K562 (cell line): ENCODE results near the gene GSTO2. TPM values are rescaled to one million over a fixed set of nuclear protein-coding genes. Genes with fewer than 3 reads are reported as not detected.

Experiments used
- ATAC-seq: fragments of 200-7000 bp; cut with Tn5 transposase; 3 replicates; pipeline ENCODE4 v1.9.1; 2020; ENCODE audit warnings: moderate library complexity
- BruUV-seq: library from RNA; stranded (reverse); fragments of 400-500 nt; replicated peaks from 2 replicates; lab custom pipeline; 2021; lab: Mats Ljungman, UMichigan
- CTCF ChIA-PET: fragments of 300-600 bp; formaldehyde crosslinking; extraction: SDS; loops from one replicate; lab custom pipeline; 2021; ENCODE audit warnings: low intra/inter-chr PET ratio; lab: Yijun Ruan, JAX
- POLR2A ChIA-PET: fragments of 300-600, 350-650 bp; sonication (Branson Sonifier 250); formaldehyde crosslinking; extraction: SDS; loops from one replicate; lab custom pipeline; 2021; ENCODE audit warnings: antibody characterized with exemption, inconsistent platforms; lab: Yijun Ruan, JAX
- DNase-seq, 4 experiments: peaks; one replicate each; pipeline versions ENCODE4 v3.0.0 to v3.0.0-alpha.2; 2011 to 2018; ENCODE audit warnings: low spot score in 3 of 4, mixed read lengths in 3 of 4; ENCODE audit errors: extremely low read depth in 1 of 4
- FAIRE-seq: peaks from 2 replicates; lab custom pipeline; 2011; peaks lifted over from hg19 to GRCh38; lab: Jason Lieb, UNC
- H2AFZ ChIP-seq: 2 replicates; pipeline ENCODE4 v1.6.0; 2011; ENCODE audit warnings: low read depth, low read length, control low read depth, inconsistent platforms
- H3K27ac ChIP-seq: fragments of 200-600 bp; 3 replicates; pipeline ENCODE4 v1.8.0; 2011; ENCODE audit warnings: low read depth, mild to moderate bottlenecking, control low read depth, inconsistent platforms, low read length, moderate library complexity, mixed read lengths; ENCODE audit errors: extremely low read depth
- H3K27me3 ChIP-seq, 2 experiments: fragments of 300-600 bp in 1 of 2; 2 replicates in 1 of 2; 3 replicates in 1 of 2; pipeline versions ENCODE4 v1.6.0 to v1.8.0; 2011; ENCODE audit warnings: inconsistent platforms in 2 of 2, low read length in 2 of 2, mild to moderate bottlenecking in 1 of 2, mixed read lengths in 1 of 2, moderate library complexity in 1 of 2; ENCODE audit not compliant: control insufficient read depth in 2 of 2, insufficient read depth in 2 of 2
- H3K36me3 ChIP-seq: fragments of 300-600 bp; 3 replicates; pipeline ENCODE4 v1.8.0; 2011; ENCODE audit warnings: mild to moderate bottlenecking, low read length, inconsistent platforms; ENCODE audit not compliant: control insufficient read depth, insufficient read depth
- H3K4me1 ChIP-seq, 2 experiments: fragments of 200-600 bp in 1 of 2; replicated peaks in 1 of 2; 2 replicates in 1 of 2; 3 replicates in 1 of 2; pipeline versions ENCODE4 v1.5.1 to v1.8.0; 2011; ENCODE audit warnings: inconsistent platforms in 2 of 2, low read length in 2 of 2, mild to moderate bottlenecking in 1 of 2, mixed read lengths in 1 of 2, moderate library complexity in 1 of 2; ENCODE audit not compliant: control insufficient read depth in 2 of 2, insufficient read depth in 2 of 2
- H3K4me2 ChIP-seq: 2 replicates; pipeline ENCODE4 v1.6.1; 2011; ENCODE audit warnings: low read length, control low read depth, inconsistent platforms, mixed read lengths; ENCODE audit not compliant: insufficient read depth
- H3K4me3 ChIP-seq: fragments of 200-600 bp; sonication (generic), shearing (Covaris generic); 2 replicates; pipeline ENCODE4 v1.5.1; 2016; ENCODE audit warnings: control low read depth, inconsistent platforms
- H3K79me2 ChIP-seq: fragments of 200-600 bp; 3 replicates; pipeline ENCODE4 v1.8.0; 2011; ENCODE audit warnings: low read length, inconsistent platforms; ENCODE audit not compliant: control insufficient read depth, insufficient read depth
- H3K9ac ChIP-seq, 2 experiments: 2 replicates each; pipeline versions ENCODE4 v1.6.0 to v1.6.1; 2011; ENCODE audit warnings: low read depth in 2 of 2, low read length in 2 of 2, control low read depth in 1 of 2, inconsistent platforms in 1 of 2, mild to moderate bottlenecking in 1 of 2, mixed read lengths in 1 of 2; ENCODE audit not compliant: insufficient read depth in 1 of 2
- H3K9me1 ChIP-seq: one replicate; pipeline ENCODE4 v1.6.0; 2011; ENCODE audit warnings: inconsistent platforms, mild to moderate bottlenecking, low read length, moderate library complexity; ENCODE audit not compliant: control insufficient read depth, insufficient read depth
- H3K9me3 ChIP-seq: replicated peaks from 2 replicates; pipeline ENCODE4 v1.5.1; 2011; ENCODE audit warnings: low read depth, low read length, inconsistent platforms; ENCODE audit not compliant: control insufficient read depth, insufficient read depth
- H4K20me1 ChIP-seq: replicated peaks from 2 replicates; pipeline ENCODE4 v1.6.1; 2011; ENCODE audit warnings: low read length, inconsistent platforms, mixed read lengths; ENCODE audit not compliant: control insufficient read depth, insufficient read depth
- ARNT ChIP-seq, 2 experiments: fragments of 450-650 bp; IDR thresholded peaks; 2 replicates each; pipeline ENCODE4 v1.6.1; 2016; ENCODE audit warnings: mild to moderate bottlenecking in 1 of 2
- ELF4 ChIP-seq: fragments of 450-650 bp; formaldehyde crosslinking; IDR thresholded peaks from 2 replicates; pipeline ENCODE4 v1.4.0; 2022; ENCODE audit warnings: missing genetic modification characterization
- FOSL1 ChIP-seq: fragments of 200-800 bp; sonication (Bioruptor generic); conservative IDR thresholded peaks from 2 replicates; pipeline ENCODE4 v1.6.1; 2016; ENCODE audit warnings: missing genetic modification characterization, missing compliant biosample characterization
- FOXJ3 ChIP-seq: sonication (generic); formaldehyde crosslinking; IDR thresholded peaks from 2 replicates; pipeline ENCODE4 v1.4.0; 2020; ENCODE audit warnings: mild to moderate bottlenecking, missing genetic modification reagents
- GATAD2B ChIP-seq: fragments of 450-650 bp; IDR thresholded peaks from 2 replicates; pipeline ENCODE4 v1.6.1; 2017; ENCODE audit warnings: mild to moderate bottlenecking, borderline replicate concordance
- IRF2 ChIP-seq: sonication (generic); formaldehyde crosslinking; IDR thresholded peaks from 2 replicates; pipeline ENCODE4 v1.8.1; 2022; ENCODE audit warnings: mild to moderate bottlenecking, missing genetic modification reagents
- JUND ChIP-seq, 2 experiments: IDR thresholded peaks; 2 replicates in 1 of 2; 3 replicates in 1 of 2; pipeline ENCODE4 v1.6.1; 2011; ENCODE audit warnings: borderline replicate concordance in 2 of 2, low read depth in 2 of 2, low read length in 2 of 2, improper control_type of control experiment in 1 of 2, missing biosample characterization in 1 of 2, missing genetic modification characterization in 1 of 2, missing genetic modification reagents in 1 of 2
- MAFG ChIP-seq: fragments of 450-650 bp; conservative IDR thresholded peaks from 2 replicates; pipeline ENCODE4 v1.6.1; 2016; ENCODE audit warnings: missing genetic modification characterization, missing compliant biosample characterization
- NONO ChIP-seq, 2 experiments: fragments of 200-400 bp in 1 of 2; fragments of 450-650 bp in 1 of 2; formaldehyde crosslinking in 1 of 2; IDR thresholded peaks; 2 replicates each; pipeline ENCODE4 v1.6.1; 2017; ENCODE audit warnings: low read depth in 2 of 2, mild to moderate bottlenecking in 2 of 2, moderate library complexity in 2 of 2, low read length in 1 of 2
- NR2C1 ChIP-seq, 2 experiments: fragments of 450-650 bp; IDR thresholded peaks; 2 replicates each; pipeline ENCODE4 v1.6.1; 2017; ENCODE audit warnings: mild to moderate bottlenecking in 2 of 2, antibody characterized with exemption in 1 of 2, inconsistent platforms in 1 of 2, missing compliant biosample characterization in 1 of 2, missing genetic modification characterization in 1 of 2
- POLR2A ChIP-seq: fragments of 450-650 bp; conservative IDR thresholded peaks from 2 replicates; pipeline ENCODE4 v1.6.1; 2016
- POLR2AphosphoS2 ChIP-seq: IDR thresholded peaks from 2 replicates; pipeline ENCODE4 v1.6.1; 2012; ENCODE audit warnings: low read length, improper control_type of control experiment
- POLR2AphosphoS5 ChIP-seq: IDR thresholded peaks from 2 replicates; pipeline ENCODE4 v1.6.1; 2011; ENCODE audit warnings: mild to moderate bottlenecking, low read depth, low read length, moderate library complexity; ENCODE audit not compliant: control insufficient read depth, insufficient read depth
- POLR2G ChIP-seq: fragments of 200-400 bp; formaldehyde crosslinking; IDR thresholded peaks from 2 replicates; pipeline ENCODE4 v1.6.1; 2017; ENCODE audit warnings: low read depth, mild to moderate bottlenecking, antibody characterized with exemption, low read length, moderate library complexity
- TCF3 ChIP-seq: sonication (generic); formaldehyde crosslinking; IDR thresholded peaks from 2 replicates; pipeline ENCODE4 v1.4.0; 2020; ENCODE audit warnings: mild to moderate bottlenecking, missing genetic modification reagents
- U2AF1 ChIP-seq: fragments of 200-400 bp; formaldehyde crosslinking; optimal IDR thresholded peaks from 2 replicates; pipeline ENCODE3; 2017; ENCODE audit warnings: mild to moderate bottlenecking, low read depth, low read length, moderate library complexity
- WHSC1 ChIP-seq: IDR thresholded peaks from one replicate; pipeline ENCODE4 v1.6.1; 2012; ENCODE audit warnings: low read length, control low read depth, inconsistent platforms
- XRCC4 ChIP-seq: IDR thresholded peaks from one replicate; pipeline ENCODE4 v1.6.1; 2011; ENCODE audit not compliant: insufficient read depth, insufficient read length; ENCODE audit errors: extremely low read depth
- ZEB2 ChIP-seq: fragments of 450-650 bp; IDR thresholded peaks from 2 replicates; pipeline ENCODE4 v1.6.1; 2016
- ZFP36 ChIP-seq: fragments of 150-350 bp; IDR thresholded peaks from 2 replicates; pipeline ENCODE4 v1.6.1; 2018; ENCODE audit warnings: low read length, low read depth; ENCODE audit not compliant: partially characterized antibody
- ZNF316 ChIP-seq: fragments of 450-650 bp; IDR thresholded peaks from 2 replicates; pipeline ENCODE4 v1.6.1; 2016
- ZSCAN32 ChIP-seq: fragments of 450-650 bp; formaldehyde crosslinking; IDR thresholded peaks from 2 replicates; pipeline ENCODE4 v1.4.0; 2020; ENCODE audit warnings: mild to moderate bottlenecking, moderate library complexity
- WGBS: fragments of 100-300 bp; shearing (Covaris generic); methylation state at CpG from one replicate; pipeline ENCODE4 v1.1.6; 2016; ENCODE audit warnings: low coverage, mixed read lengths; ENCODE audit not compliant: insufficient coverage; ENCODE audit errors: missing lambda C conversion rate; 5-methylcytosine and 5-hydroxymethylcytosine counted together
- in situ Hi-C: fragments of 300-500 bp; cut with MboI; formaldehyde crosslinking; loops from 4 replicates; pipeline ENCODE4 v1.15.0; 2018; ENCODE audit warnings: inconsistent platforms, mixed read lengths
- intact Hi-C: fragments of 100-400 bp; cut with micrococcal nuclease; formaldehyde crosslinking; loops from 2 replicates; pipeline ENCODE4 v1.14.2; 2022
- polyA plus RNA-seq, 8 experiments: library from polyadenylated mRNA; depleted of rRNA in 4 of 8; stranded (reverse) in 5 of 8; unstranded in 3 of 8; fragments of >200 nt; fragmentation: Nextera tagmentation in 2 of 8; fragmentation: Illumina TruSeq in 1 of 8; extraction: Ambion mirVana in 2 of 8; extraction: Trizol in 1 of 8; gene quantifications; 2 replicates each; pipeline versions ENCODE4 v1.2.1 to v1.2.3, GENCODE V29; 2011 to 2014; ENCODE audit warnings: inconsistent platforms in 1 of 8, missing spikeins in 1 of 8
- total RNA-seq, 7 experiments: library from RNA; depleted of rRNA in 6 of 7; stranded (reverse); fragments of >200 nt in 6 of 7; fragmentation: Illumina TruSeq in 2 of 7; extraction: Trizol in 2 of 7; gene quantifications; 2 replicates each; pipeline versions ENCODE4 v1.2.1 to v1.2.3, GENCODE V29; 2011 to 2021; ENCODE audit warnings: low replicate concordance in 1 of 7
- TF ChIP-seq, protein P1 (sequence below): fragments of 450-650 bp; formaldehyde crosslinking; IDR thresholded peaks from 2 replicates; pipeline ENCODE4 v1.4.0; 2020; ENCODE audit warnings: mild to moderate bottlenecking

The GSTO2 gene
- total and polyA plus RNA-seq, 9 of the 15 experiments (the other 6 are each of a cell fraction or from before 2014, with no cell fraction given) = 0.18 to 1.8 (median 0.90) TPM

DNA sequence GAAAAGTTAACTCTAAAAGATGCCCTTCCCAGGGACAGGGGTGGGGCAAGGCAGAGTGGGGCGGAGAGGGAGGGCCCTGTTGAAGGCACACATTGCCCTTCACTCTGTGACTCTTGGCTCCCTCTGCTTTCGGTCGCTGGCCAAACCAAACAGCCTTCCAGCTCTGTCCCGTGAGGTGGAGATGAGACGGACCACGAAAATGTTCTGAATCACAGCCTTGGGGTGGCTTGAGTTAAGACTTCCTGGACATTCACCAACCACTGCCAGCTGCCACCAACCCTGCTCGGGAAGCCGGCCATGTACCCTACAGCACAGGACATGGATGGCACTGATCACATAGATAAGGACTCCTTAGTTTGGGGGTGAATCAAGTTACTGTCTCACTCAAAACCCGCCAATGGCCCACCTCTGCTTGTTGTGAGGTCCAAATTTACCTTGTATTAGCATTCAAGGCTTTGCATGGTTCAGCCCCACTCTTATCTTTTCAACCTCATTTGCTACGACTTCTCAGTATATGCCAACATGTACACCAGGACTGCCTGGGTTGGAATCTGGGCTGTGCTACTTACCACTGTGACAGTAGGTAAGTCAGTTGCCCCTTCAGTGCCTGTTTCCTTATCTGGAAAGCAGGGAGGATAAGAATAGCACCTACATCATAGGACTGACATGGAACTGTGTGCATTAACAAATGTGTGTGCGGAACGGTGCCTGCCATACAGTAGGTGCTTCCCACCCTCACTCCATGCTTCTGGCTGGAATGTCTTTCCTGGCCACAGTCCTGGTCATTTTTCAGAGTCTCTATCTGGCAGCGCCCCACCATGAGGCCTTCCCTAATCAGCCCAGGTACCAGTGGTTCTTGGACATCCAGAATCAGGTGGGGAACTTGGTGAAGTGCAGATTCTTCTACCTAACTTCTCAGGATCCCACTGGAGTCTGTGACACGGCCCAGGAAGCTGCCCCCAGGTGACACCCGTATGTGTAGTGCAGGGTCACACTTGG is 41.3 kb downstream of the GSTO2 start:
- DNase-seq (no peak), FAIRE-seq (no peak), ATAC-seq (peak; percentile 21)
- no peak overlapping the region for H3K4me3 ChIP-seq
- H3K4me1 ChIP-seq = no peaks in the 10 kb centered on the region; a peak in 3 of 5 replicates
- H3K9me1 ChIP-seq = no peaks in the 10 kb centered on the region
- no peaks in the 10 kb centered on the region for H3K27me3 ChIP-seq
- peaks cover 18% of the 10 kb centered on the region for H4K20me1 ChIP-seq
- 84% methylated on average over 15 of the region's 15 CpGs for WGBS
- ChIA-PET CTCF (interaction anchor here (0.5 kb wide), 1 partner anchor 501 kb away, joined by 3 read pairs; no protein-coding TSS in a partner anchor), POLR2A (interaction anchor here (0.6 to 1.6 kb wide), 5 partner anchors 9 to 313 kb away, joined by 3 to 4 read pairs (median 4); no protein-coding TSS in a partner anchor)
- H3K27ac ChIP-seq = no peak overlapping the region
- H3K79me2 ChIP-seq = peaks cover 33% of the 10 kb centered on the region
- no peaks in the 10 kb centered on the region for H3K9me3 ChIP-seq
- H2AFZ ChIP-seq = no peak overlapping the region
- H3K9ac ChIP-seq = no peak overlapping the region
- H3K36me3 ChIP-seq = peaks cover 57% of the 10 kb centered on the region; the same call in 2 of the 3 replicates
- intact Hi-C loops = no loop called here
- no peak overlapping the region for H3K4me2 ChIP-seq
- BruUV-seq = no TSS peak
- in situ Hi-C loops = loop anchor here (5.0 kb wide), 1 partner anchor 37 kb away; no protein-coding TSS in a partner anchor
- TF ChIP-seq TCF3 (CRISPR knock-in tag) = no peak
- no peak for TF ChIP-seq U2AF1
- no peak for TF ChIP-seq FOSL1 (tag)
- TF ChIP-seq POLR2G = 0 out of 2 replicates have a peak, but pooled peaks have one; percentile 36
- no peak for TF ChIP-seq GATAD2B
- TF ChIP-seq ARNT (IDR thresholded peaks at IDR 0.05) = no peak
- no peak for TF ChIP-seq WHSC1
- TF ChIP-seq FOXJ3 = no peak
- TF ChIP-seq POLR2AphosphoS5 = 0 out of 2 replicates have a peak, but pooled peaks have one; percentile 25
- no peak for TF ChIP-seq XRCC4
- no peak for TF ChIP-seq ZEB2
- no peak for TF ChIP-seq ZSCAN32 (CRISPR knock-in tag)
- no peak for TF ChIP-seq NONO (IDR thresholded peaks at IDR 0.05; ENCODE audit: low read depth in 2 of 2, low read length in 1 of 2)
- TF ChIP-seq ZNF316 = no peak
- TF ChIP-seq JUND (IDR thresholded peaks at IDR 0.05; ENCODE audit: borderline replicate concordance, low read depth, low read length) = no peak
- TF ChIP-seq JUND (tag; IDR thresholded peaks at IDR 0.05; ENCODE audit: borderline replicate concordance, low read depth, low read length) = no peak
- peak; percentile 58; the same call in 1 of the 2 replicates for TF ChIP-seq POLR2A
- no peak for TF ChIP-seq MAFG
- TF ChIP-seq, protein P1, sequence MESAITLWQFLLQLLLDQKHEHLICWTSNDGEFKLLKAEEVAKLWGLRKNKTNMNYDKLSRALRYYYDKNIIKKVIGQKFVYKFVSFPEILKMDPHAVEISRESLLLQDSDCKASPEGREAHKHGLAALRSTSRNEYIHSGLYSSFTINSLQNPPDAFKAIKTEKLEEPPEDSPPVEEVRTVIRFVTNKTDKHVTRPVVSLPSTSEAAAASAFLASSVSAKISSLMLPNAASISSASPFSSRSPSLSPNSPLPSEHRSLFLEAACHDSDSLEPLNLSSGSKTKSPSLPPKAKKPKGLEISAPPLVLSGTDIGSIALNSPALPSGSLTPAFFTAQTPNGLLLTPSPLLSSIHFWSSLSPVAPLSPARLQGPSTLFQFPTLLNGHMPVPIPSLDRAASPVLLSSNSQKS (CRISPR knock-in tag) = no peak
- no peak for TF ChIP-seq ELF4 (CRISPR knock-in tag)
- TF ChIP-seq POLR2AphosphoS2 = peak; percentile 69
- TF ChIP-seq ZFP36 = no peak
- TF ChIP-seq IRF2 (CRISPR knock-in tag) = no peak
- no peak for TF ChIP-seq NR2C1 (IDR thresholded peaks at IDR 0.05)
- no peak for TF ChIP-seq NR2C1 (tag; IDR thresholded peaks at IDR 0.05)
